Mucosa of stomach (tissue), 1 donor: ENCODE measurements around the gene C9.

Experiments
- H3K27me3 ChIP-seq: one replicate; pipeline ENCODE4 v1.7.0; 2013; ENCODE audit warnings: mild to moderate bottlenecking, low read length; ENCODE audit not compliant: control insufficient read depth, insufficient read depth
- H3K36me3 ChIP-seq: one replicate; pipeline ENCODE4 v1.7.0; 2013; ENCODE audit warnings: low read length; ENCODE audit not compliant: control insufficient read depth, insufficient read depth
- H3K4me1 ChIP-seq: one replicate; pipeline ENCODE4 v1.7.0; 2013; ENCODE audit warnings: mild to moderate bottlenecking, low read length; ENCODE audit not compliant: control insufficient read depth, insufficient read depth
- H3K4me3 ChIP-seq: one replicate; pipeline ENCODE4 v1.7.0; 2013; ENCODE audit warnings: low read length
- H3K9ac ChIP-seq: one replicate; pipeline ENCODE4 v1.7.0; 2013; ENCODE audit warnings: mild to moderate bottlenecking, low read length, moderate library complexity
- H3K9me3 ChIP-seq: one replicate; pipeline ENCODE4 v1.7.0; 2013; ENCODE audit warnings: mild to moderate bottlenecking, low read length, moderate library complexity; ENCODE audit not compliant: control insufficient read depth
- donor health status: Pancreatic carcinoma.

The C9 gene

GRCh38 chr5:39396843-39397242 lies 32.5 kb upstream of the C9 start:
- no peaks in the 10 kb centered on the region for H3K4me1 ChIP-seq
- H3K4me3 ChIP-seq = no peak overlapping the region
- no peaks in the 10 kb centered on the region for H3K36me3 ChIP-seq
- no peak overlapping the region for H3K9ac ChIP-seq
- no peaks in the 10 kb centered on the region for H3K27me3 ChIP-seq
- no peaks in the 10 kb centered on the region for H3K9me3 ChIP-seq

GRCh38 chr5:39395521-39395920 lies 31.2 kb upstream of the C9 start:
- no peak overlapping the region for H3K9ac ChIP-seq
- H3K36me3 ChIP-seq = no peaks in the 10 kb centered on the region
- no peaks in the 10 kb centered on the region for H3K9me3 ChIP-seq
- no peaks in the 10 kb centered on the region for H3K4me1 ChIP-seq
- H3K4me3 ChIP-seq = no peak overlapping the region
- no peaks in the 10 kb centered on the region for H3K27me3 ChIP-seq

DNA sequence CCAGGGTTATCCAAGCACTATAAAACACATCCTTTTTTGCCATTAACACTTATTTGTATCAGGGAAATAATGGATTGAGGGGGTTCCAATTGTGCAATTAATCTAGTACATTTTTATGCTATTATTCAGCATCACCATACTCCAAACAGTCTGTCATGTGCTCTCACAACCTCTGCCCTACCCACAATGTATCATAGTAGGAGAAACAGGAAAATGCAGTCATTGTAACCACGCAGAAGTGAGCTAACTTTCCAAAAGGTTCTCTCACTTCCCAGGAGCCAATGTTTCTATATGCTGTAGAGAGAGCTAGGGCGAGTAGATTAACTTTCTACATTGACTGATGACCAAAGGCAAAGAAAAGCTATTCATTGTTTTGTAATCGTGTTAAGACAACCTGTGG lies 30.7 kb upstream of the C9 start:
- Histone ChIP-seq H3K4me3 (no peak overlapping the region), H3K4me1 (no peaks in the 10 kb centered on the region), H3K27me3 (no peaks in the 10 kb centered on the region), H3K9me3 (no peaks in the 10 kb centered on the region), H3K9ac (no peak overlapping the region), H3K36me3 (no peaks in the 10 kb centered on the region)

DNA sequence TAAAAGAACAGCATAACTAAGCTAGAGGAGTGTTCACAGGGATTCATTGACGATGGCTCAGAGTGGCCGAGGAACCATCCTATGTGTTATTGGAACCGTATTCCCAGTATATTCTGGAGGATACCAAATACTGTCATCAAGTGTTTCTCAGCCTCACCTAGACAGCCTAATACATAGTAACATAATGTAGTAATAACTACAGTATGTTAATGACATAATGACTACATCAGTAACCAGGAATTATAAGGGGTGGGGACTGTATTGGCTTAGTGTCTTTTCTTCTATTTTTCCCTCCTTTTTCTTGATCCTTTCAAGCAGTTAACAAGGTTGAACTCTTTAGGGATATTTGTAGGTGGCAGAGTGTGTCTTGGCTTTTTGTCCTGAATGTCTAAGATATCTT lies 26.6 kb upstream of the C9 start:
- H3K9ac ChIP-seq = no peak overlapping the region
- H3K36me3 ChIP-seq = no peaks in the 10 kb centered on the region
- H3K9me3 ChIP-seq = no peaks in the 10 kb centered on the region
- no peaks in the 10 kb centered on the region for H3K27me3 ChIP-seq
- H3K4me3 ChIP-seq = no peak overlapping the region
- H3K4me1 ChIP-seq = no peaks in the 10 kb centered on the region

DNA sequence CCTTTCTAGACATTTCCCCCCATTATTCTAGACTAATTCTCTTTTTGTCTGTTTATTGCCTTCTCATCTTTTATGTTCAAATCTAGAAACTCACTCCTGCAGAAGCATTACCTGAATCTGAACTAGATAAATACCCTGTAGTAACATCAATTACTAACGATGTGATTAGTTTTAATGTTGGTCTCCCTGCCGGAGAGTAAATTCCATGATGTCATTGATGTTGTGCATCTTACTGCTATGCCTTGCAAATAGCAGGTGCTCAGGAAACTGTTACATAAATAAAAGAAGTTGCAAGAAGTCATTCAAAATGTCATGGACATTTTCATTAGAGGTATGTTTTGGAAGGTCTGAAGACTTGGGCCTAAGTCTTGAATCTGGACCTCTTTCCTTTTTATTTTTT lies 23.0 kb upstream of the C9 start:
- Histone ChIP-seq H3K4me3 (no peak overlapping the region), H3K9ac (no peak overlapping the region), H3K4me1 (no peaks in the 10 kb centered on the region), H3K36me3 (no peaks in the 10 kb centered on the region), H3K27me3 (no peaks in the 10 kb centered on the region), H3K9me3 (no peaks in the 10 kb centered on the region)

- Histone ChIP-seq H3K36me3 (no peaks in the 10 kb centered on the region), H3K4me1 (no peaks in the 10 kb centered on the region)
These were observed 20.0 kb upstream of the C9 start for GRCh38 chr5:39384271-39384670.

GRCh38 chr5:39381376-39381775 lies 17.1 kb upstream of the C9 start:
- no peaks in the 10 kb centered on the region for H3K36me3 ChIP-seq
- H3K27me3 ChIP-seq = no peaks in the 10 kb centered on the region
- no peaks in the 10 kb centered on the region for H3K9me3 ChIP-seq
- H3K9ac ChIP-seq = no peak overlapping the region
- H3K4me1 ChIP-seq = no peaks in the 10 kb centered on the region
- H3K4me3 ChIP-seq = no peak overlapping the region

More at GRCh38 chr5:39384271-39384670, 20.0 kb upstream of the C9 start:
- Histone ChIP-seq H3K9me3 (no peaks in the 10 kb centered on the region), H3K9ac (no peak overlapping the region), H3K27me3 (no peaks in the 10 kb centered on the region), H3K4me3 (no peak overlapping the region)

DNA sequence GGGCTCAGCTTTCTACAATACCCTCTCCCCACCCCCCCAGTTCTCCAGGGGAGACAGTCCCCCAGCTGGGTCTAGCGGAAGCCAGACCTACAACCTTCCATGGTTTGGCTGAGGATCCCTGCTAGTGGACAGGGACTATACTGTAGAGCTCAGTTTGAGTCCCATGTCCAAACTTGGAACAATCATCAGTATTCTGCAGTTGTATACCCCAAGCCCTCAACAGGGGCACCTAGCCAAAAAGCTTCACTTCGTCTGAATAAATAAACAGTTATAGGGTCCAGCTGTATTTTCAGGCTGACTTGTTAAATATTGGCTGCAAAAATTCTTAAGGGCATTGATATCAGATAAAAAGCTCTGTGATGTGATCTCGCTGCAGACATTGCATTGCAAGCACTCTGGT lies 15.4 kb upstream of the C9 start:
- Histone ChIP-seq H3K4me3 (no peak overlapping the region), H3K4me1 (no peaks in the 10 kb centered on the region), H3K9ac (no peak overlapping the region), H3K36me3 (no peaks in the 10 kb centered on the region), H3K9me3 (no peaks in the 10 kb centered on the region), H3K27me3 (no peaks in the 10 kb centered on the region)

- no peaks in the 10 kb centered on the region for H3K9me3 ChIP-seq
- H3K36me3 ChIP-seq = no peaks in the 10 kb centered on the region
- no peak overlapping the region for H3K9ac ChIP-seq
- no peaks in the 10 kb centered on the region for H3K27me3 ChIP-seq
- no peak overlapping the region for H3K4me3 ChIP-seq
- H3K4me1 ChIP-seq = no peaks in the 10 kb centered on the region
These were observed 13.3 kb upstream of the C9 start for GRCh38 chr5:39377613-39378012.

DNA sequence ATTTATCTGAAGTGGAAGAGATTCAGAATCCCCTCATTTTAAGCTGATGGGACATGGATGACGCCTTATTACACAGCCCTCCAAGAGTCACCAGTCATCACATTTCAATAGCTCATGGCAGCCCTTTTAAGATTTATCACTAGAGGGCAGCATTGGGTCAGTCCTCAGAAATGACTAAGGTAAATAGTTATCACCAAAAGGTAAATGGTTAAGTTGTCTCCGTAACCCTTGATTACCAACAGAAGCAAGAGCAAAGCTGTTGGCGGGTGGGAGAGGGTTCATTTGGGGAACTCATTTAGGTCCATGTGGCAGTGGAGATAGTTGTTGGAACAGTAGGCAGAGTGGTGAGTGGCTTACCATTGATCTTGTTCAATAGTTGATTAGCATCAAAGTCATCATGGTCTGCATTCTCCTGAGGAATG lies 12.0 kb upstream of the C9 start:
- H3K36me3 ChIP-seq = no peaks in the 10 kb centered on the region
- no peaks in the 10 kb centered on the region for H3K4me1 ChIP-seq

DNA sequence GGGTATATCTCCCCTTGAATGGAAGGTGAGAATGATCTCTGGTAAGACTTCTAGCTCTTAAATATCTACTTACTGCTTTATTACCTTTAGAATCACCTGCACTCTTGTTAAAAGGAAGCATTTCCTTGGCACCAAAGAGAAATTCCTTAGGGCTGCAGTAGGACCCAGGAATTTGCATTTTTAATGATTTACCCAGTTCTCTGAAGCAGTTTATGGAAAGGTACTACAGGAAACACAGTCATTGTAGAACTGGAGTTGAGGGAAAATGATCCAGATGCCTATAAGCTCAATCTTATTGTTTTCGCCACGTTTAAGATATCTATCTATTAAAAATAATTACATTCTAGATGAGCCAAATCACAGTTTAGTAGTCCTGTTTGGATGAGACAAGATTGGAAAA lies 9.5 kb upstream of the C9 start:
- H3K9me3 ChIP-seq = no peaks in the 10 kb centered on the region
- no peaks in the 10 kb centered on the region for H3K36me3 ChIP-seq
- no peaks in the 10 kb centered on the region for H3K27me3 ChIP-seq
- no peak overlapping the region for H3K9ac ChIP-seq
- H3K4me3 ChIP-seq = no peak overlapping the region
- peaks cover 6% of the 10 kb centered on the region for H3K4me1 ChIP-seq

More for the DNA sequence above, 12.0 kb upstream of the C9 start:
- no peak overlapping the region for H3K9ac ChIP-seq
- H3K9me3 ChIP-seq = no peaks in the 10 kb centered on the region
- no peaks in the 10 kb centered on the region for H3K27me3 ChIP-seq
- no peak overlapping the region for H3K4me3 ChIP-seq

- Histone ChIP-seq H3K9me3 (no peaks in the 10 kb centered on the region), H3K4me1 (peaks cover 6% of the 10 kb centered on the region), H3K27me3 (no peaks in the 10 kb centered on the region), H3K4me3 (no peak overlapping the region), H3K9ac (no peak overlapping the region), H3K36me3 (no peaks in the 10 kb centered on the region)
These were observed 7.0 kb upstream of the C9 start for GRCh38 chr5:39371367-39371635.

- no peaks in the 10 kb centered on the region for H3K27me3 ChIP-seq
- H3K9ac ChIP-seq = no peak overlapping the region
- no peaks in the 10 kb centered on the region for H3K36me3 ChIP-seq
- peaks cover 6% of the 10 kb centered on the region for H3K4me1 ChIP-seq
- H3K4me3 ChIP-seq = no peak overlapping the region
- no peaks in the 10 kb centered on the region for H3K9me3 ChIP-seq
These were observed 6.5 kb upstream of the C9 start for GRCh38 chr5:39370555-39371366.
